H1 (cell line): ENCODE data around the gene NAXE. TPM values are rescaled to one million over a fixed set of nuclear protein-coding genes. Genes with fewer than 3 reads are reported as not detected.

Experiments
- CBX8 ChIP-seq: fragments of 300-800, 300-1000 bp; sonication (generic); IDR thresholded peaks from 2 replicates; pipeline ENCODE4 v1.7.1; 2016; ENCODE audit warnings: low read depth, low read length, borderline replicate concordance
- CHD2 ChIP-seq: IDR thresholded peaks from 2 replicates; pipeline ENCODE4 v1.6.1; 2012; ENCODE audit warnings: low read length, improper control_type of control experiment
- RAD21 ChIP-seq, 2 experiments: IDR thresholded peaks in 1 of 2; conservative IDR thresholded peaks in 1 of 2; 2 replicates each; pipeline ENCODE4 v1.6.1; 2011; ENCODE audit warnings: low read depth in 2 of 2, low read length in 2 of 2, improper control_type of control experiment in 1 of 2, inconsistent platforms in 1 of 2, mild to moderate bottlenecking in 1 of 2, moderate library complexity in 1 of 2
- TBP ChIP-seq: IDR thresholded peaks from 2 replicates; pipeline ENCODE4 v1.6.1; 2011; ENCODE audit warnings: low read depth, low read length, improper control_type of control experiment
- polyA plus RNA-seq, 7 experiments: library from polyadenylated mRNA; depleted of rRNA in 3 of 7; stranded (reverse) in 5 of 7; unstranded in 2 of 7; fragments of >200 nt in 5 of 7; fragments of 200-250 nt in 2 of 7; gene quantifications; 1 replicate in 5 of 7; 2 replicates in 1 of 7; 4 replicates in 1 of 7; pipeline versions ENCODE4 v1.2.1 to v1.2.3, GENCODE V29; 2011 to 2013; ENCODE audit warnings: missing spikeins in 2 of 7, mixed read lengths in 2 of 7
- total RNA-seq: library from RNA; stranded (reverse); fragmentation: NEBNext Ultra II Directional; extraction: Animal tissue kit (Norgen Biotek cat#: 25700); gene quantifications from 2 replicates; pipeline ENCODE4 v1.2.1, GENCODE V29; 2021

The NAXE gene
- total and polyA plus RNA-seq, 2 of the 8 experiments (the other 6 are each of a cell fraction or from before 2014, with no cell fraction given), result 73.1 to 74.3 TPM

GRCh38 chr1:156608036-156608674 is 16.6 kb downstream of the NAXE start (continued):
- peak; percentile 70 to 80 for TF ChIP-seq RAD21 (IDR thresholded peaks at IDR 0.05 in 1 of 2, conservative IDR thresholded peaks at IDR 0.05 in 1 of 2; ENCODE audit: low read depth in 2 of 2, low read length in 2 of 2)
- TF ChIP-seq TBP, result no peak
- no peak for TF ChIP-seq CBX8
- TF ChIP-seq CHD2, result no peak
